Colonic mucosa (tissue), 4 donors: ENCODE data around the gene EVI5. TPM values are rescaled to one million over a fixed set of nuclear protein-coding genes. Genes with fewer than 3 reads are reported as not detected.
"Not testable (repeated sequence)": the region's sequence is repeated elsewhere in the genome, so short reads cannot be mapped to it uniquely, and the experiment has no call there.

ENCODE experiments used
- DNase-seq: peaks from one replicate; pipeline ENCODE4 v3.0.0-alpha.2; 2020
- H3K27ac ChIP-seq: fragments of 200-600 bp; one replicate; pipeline ENCODE4 v1.8.0; 2021
- H3K27me3 ChIP-seq: fragments of 200-600 bp; one replicate; pipeline ENCODE4 v1.8.0; 2021
- H3K36me3 ChIP-seq: fragments of 200-600 bp; one replicate; pipeline ENCODE4 v1.8.0; 2021
- H3K4me1 ChIP-seq: fragments of 200-600 bp; one replicate; pipeline ENCODE4 v1.8.0; 2021; ENCODE audit warnings: mild to moderate bottlenecking
- H3K4me3 ChIP-seq: fragments of 200-600 bp; one replicate; pipeline ENCODE4 v1.8.0; 2021
- H3K9ac ChIP-seq, 2 donors: one replicate each; pipeline ENCODE4 v1.7.0; 2013; ENCODE audit warnings: control low read depth in 2 of 2, low read depth in 2 of 2, low read length in 2 of 2
- H3K9me3 ChIP-seq: fragments of 200-600 bp; one replicate; pipeline ENCODE4 v1.8.0; 2021
- intact Hi-C: fragments of 100-400 bp; cut with DNase I; formaldehyde crosslinking; loops from one replicate; pipeline ENCODE4 v1.14.1; 2022
- total RNA-seq, 2 donors: library from RNA; stranded (reverse); fragmentation: NEBNext Ultra II Directional in 1 of 2; extraction: Animal tissue kit (Norgen Biotek cat#: 25700) in 1 of 2; gene quantifications; one replicate each; pipeline ENCODE4 v1.2.1, GENCODE V29; 2021
- TF ChIP-seq, protein P1 (sequence below): fragments of 200-600 bp; IDR thresholded peaks from one replicate; pipeline ENCODE4 v1.8.0; 2022; ENCODE audit warnings: antibody characterized with exemption, mild to moderate bottlenecking
- donor health status: healthy.
- donor health status: DM: no; HTN: no; CAD: no.
- donor health status: DM: no; HTN: no; CAD: no.

The EVI5 gene
- total RNA-seq, 2 donors from 2014 or later = 23.9 to 29.0 TPM

DNA sequence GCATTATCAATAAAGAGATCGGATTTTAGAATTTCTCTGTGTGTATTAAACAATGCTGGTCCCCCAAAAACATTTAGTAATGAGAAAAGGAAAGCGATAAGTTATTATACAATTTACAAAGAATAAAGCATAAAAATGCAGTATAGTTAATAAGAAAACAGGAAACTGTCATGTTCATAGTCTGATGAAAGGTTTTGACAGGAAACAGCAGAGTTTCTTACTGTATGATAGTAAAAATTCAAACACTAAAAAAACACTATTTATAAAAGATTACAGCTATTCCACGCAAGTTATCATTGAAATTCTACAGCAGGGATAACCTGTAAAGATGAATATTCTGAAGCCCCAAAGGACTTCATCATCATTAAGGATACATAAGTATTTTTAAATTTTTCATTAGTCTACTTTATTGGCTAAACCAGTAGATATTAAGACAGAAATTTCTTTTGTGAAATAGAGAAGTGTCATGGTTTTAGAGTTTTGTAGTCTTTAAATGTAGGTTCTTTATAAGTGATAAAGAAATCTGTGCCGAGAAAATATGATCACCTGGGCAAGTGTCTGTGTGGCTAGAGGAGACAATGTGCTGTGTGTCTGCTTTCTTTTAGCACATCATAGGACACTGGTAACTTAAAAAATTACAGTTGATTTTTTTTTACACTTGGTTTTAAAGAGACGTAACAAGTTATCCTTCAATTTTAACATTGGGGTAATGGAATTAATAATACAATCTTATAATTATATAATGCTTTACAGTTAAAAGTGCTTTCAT lies 248.5 kb downstream of the EVI5 start:
- H3K36me3 ChIP-seq = no peaks in the 10 kb centered on the region
- no peak overlapping the region for H3K9ac ChIP-seq
- TF ChIP-seq, protein P1, sequence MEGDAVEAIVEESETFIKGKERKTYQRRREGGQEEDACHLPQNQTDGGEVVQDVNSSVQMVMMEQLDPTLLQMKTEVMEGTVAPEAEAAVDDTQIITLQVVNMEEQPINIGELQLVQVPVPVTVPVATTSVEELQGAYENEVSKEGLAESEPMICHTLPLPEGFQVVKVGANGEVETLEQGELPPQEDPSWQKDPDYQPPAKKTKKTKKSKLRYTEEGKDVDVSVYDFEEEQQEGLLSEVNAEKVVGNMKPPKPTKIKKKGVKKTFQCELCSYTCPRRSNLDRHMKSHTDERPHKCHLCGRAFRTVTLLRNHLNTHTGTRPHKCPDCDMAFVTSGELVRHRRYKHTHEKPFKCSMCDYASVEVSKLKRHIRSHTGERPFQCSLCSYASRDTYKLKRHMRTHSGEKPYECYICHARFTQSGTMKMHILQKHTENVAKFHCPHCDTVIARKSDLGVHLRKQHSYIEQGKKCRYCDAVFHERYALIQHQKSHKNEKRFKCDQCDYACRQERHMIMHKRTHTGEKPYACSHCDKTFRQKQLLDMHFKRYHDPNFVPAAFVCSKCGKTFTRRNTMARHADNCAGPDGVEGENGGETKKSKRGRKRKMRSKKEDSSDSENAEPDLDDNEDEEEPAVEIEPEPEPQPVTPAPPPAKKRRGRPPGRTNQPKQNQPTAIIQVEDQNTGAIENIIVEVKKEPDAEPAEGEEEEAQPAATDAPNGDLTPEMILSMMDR = no peak
- H3K27ac ChIP-seq = no peak overlapping the region
- no peaks in the 10 kb centered on the region for H3K4me1 ChIP-seq
- no peak for DNase-seq
- no peak overlapping the region for H3K4me3 ChIP-seq
- no peaks in the 10 kb centered on the region for H3K9me3 ChIP-seq
- no peaks in the 10 kb centered on the region for H3K27me3 ChIP-seq
- intact Hi-C loops = no loop called here

DNA sequence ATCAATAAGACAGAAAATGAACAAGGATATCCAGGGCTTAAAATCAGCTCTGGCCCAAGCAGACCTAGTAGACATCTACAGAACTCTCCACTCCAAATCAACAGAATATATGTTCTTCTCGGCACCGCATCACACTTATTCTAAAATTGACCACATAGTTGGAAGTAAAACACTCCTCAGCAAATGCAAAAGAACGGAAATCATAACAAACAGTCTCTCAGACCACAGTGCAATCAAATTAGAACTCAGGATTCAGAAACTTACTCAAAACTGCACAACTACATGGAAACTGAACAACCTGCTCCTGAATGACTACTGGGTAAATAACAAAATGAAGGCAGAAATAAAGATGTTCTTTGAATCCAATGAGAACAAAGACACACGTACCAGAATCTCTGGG lies 252.5 kb downstream of the EVI5 start:
- H3K9ac ChIP-seq, DNase-seq, H3K4me1 ChIP-seq, H3K27me3 ChIP-seq, H3K36me3 ChIP-seq, H3K4me3 ChIP-seq, H3K27ac ChIP-seq, H3K9me3 ChIP-seq, intact Hi-C loops: not testable (repeated sequence)

DNA sequence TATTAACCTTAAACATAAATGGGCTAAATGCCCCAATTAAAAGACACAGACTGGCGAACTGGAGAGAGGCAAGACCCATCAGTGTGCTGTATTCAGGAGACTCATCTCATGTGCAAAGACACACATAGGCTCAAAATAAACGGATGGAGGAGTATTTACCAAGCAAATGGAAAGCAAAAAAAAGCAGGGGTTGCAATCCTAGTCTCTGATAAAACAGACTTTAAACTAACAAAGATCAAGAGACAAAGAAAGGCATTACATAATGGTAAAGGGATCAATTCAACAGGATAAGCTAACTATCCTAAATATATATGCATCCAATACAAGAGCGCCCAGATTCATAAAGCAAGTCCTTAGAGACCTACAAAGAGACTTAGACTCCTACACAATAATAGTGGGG lies 253.0 kb downstream of the EVI5 start:
- H3K9ac ChIP-seq, H3K4me3 ChIP-seq, intact Hi-C loops, H3K27me3 ChIP-seq, H3K27ac ChIP-seq, DNase-seq, H3K9me3 ChIP-seq, H3K36me3 ChIP-seq, H3K4me1 ChIP-seq: not testable (repeated sequence)

DNA sequence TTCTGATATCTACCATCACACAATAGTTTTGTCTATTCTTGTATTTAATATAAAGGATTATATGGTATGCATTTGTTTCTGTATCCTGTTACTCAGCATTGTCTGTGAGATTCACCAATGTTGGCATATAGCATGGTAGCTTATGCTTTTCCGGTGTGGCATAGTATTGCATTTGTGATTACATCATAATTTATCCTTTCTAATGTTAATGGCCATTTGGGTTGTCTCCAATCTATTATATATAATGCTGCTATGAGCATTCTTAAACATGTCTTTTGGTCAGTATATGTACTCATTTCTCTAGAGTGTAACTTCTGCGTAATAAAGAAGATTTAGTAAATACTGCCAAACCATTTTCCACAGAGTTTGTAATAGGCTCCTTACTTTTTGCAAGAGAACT lies 257.2 kb downstream of the EVI5 start:
- no peaks in the 10 kb centered on the region for H3K36me3 ChIP-seq
- intact Hi-C loops = no loop called here
- TF ChIP-seq, protein P1 = no peak
- DNase-seq = no peak
- no peaks in the 10 kb centered on the region for H3K9me3 ChIP-seq
- no peak overlapping the region for H3K9ac ChIP-seq
- no peak overlapping the region for H3K4me3 ChIP-seq
- H3K27ac ChIP-seq = no peak overlapping the region
- no peaks in the 10 kb centered on the region for H3K27me3 ChIP-seq
- H3K4me1 ChIP-seq = no peaks in the 10 kb centered on the region

DNA sequence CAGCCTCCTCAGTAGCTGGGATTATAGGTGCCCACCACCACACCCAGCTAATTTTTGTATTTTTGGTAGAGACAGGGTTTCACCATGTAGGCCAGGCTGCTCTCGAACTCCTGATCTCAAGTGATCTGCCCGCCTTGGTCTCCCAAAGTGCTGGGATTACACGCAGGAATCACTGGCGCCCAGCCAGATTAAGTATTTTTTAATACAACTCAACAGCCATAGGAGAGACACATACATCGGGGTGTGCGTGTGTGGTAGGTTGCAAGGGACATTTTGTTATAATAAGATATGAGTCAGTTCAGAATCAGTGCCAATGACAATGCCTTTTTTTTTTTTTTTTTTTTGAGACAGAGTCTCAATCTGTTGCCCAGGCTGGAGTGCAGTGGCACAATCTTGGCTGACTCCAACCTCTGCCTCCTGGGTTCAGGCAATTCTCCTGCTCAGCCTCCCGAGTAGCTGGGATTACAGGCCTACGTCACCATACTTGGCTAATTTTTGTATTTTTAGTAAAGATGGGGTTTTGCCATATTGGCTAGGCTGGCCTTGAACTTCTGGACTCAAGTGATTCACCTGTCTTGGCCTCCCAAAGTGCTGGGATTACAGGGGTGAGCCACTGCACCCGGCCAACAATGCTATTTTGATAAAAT lies 259.8 kb downstream of the EVI5 start:
- H3K9me3 ChIP-seq, H3K9ac ChIP-seq, H3K4me1 ChIP-seq, DNase-seq, H3K36me3 ChIP-seq, intact Hi-C loops, H3K27me3 ChIP-seq, H3K27ac ChIP-seq, H3K4me3 ChIP-seq: not testable (repeated sequence)

DNA sequence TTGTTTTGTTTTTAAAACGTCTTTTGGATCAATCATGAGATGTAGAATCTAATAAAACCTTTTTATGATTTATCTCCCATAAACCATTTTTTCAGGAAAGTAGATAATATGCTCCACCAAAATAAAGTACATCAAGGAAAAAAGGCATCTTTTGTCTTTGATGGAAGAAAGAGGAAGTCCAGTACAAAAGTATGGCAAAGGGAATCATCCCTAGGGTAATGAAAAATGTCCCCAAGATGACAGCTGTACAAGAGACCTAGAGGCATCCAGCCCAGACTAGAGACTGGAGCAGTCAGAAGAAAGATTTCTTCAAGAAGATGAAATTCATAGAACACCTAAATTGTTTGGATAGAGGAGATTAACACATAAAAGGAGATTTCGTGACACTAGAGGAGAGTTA lies 265.9 kb downstream of the EVI5 start:
- Histone ChIP-seq H3K36me3 (no peaks in the 10 kb centered on the region), H3K9ac (no peak overlapping the region), H3K4me1 (no peaks in the 10 kb centered on the region), H3K27me3 (no peaks in the 10 kb centered on the region), H3K9me3 (no peaks in the 10 kb centered on the region), H3K4me3 (no peak overlapping the region), H3K27ac (no peak overlapping the region)
- no peak for DNase-seq
- intact Hi-C loops = no loop called here
- TF ChIP-seq, protein P1 = no peak

DNA sequence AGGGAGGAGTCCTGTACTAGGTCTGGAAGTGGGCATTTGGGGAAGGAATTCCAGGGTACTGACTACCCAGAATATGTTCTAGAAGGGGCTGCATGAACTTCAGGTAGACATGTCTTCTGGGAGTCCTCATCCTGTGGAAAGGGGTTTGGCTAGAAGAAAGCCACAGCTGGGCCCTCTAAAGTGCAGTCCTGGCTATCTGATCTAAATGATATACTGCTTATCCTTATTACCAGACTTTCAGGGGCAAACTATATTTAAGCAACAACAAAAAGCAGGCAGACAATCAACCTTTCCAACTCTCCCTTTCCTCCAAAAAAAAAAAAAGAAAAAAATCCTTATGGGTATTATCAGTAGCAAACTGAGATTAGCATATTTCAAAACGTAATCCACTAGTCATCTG lies 268.3 kb downstream of the EVI5 start:
- Histone ChIP-seq H3K27ac (no peak overlapping the region), H3K4me3 (no peak overlapping the region), H3K9me3 (no peaks in the 10 kb centered on the region), H3K4me1 (no peaks in the 10 kb centered on the region), H3K36me3 (no peaks in the 10 kb centered on the region), H3K9ac (no peak overlapping the region), H3K27me3 (no peaks in the 10 kb centered on the region)
- TF ChIP-seq, protein P1 = no peak
- intact Hi-C loops = no loop called here
- DNase-seq = no peak
